CD4-positive, alpha-beta T cell treated with Interleukin-15 for 4 hours (primary cell): ENCODE data around the gene IL15RA.
A peak's percentile ranks its signal among the peaks of the same experiment; 100 is the strongest.
"Not testable (repeated sequence)": the region's sequence is repeated elsewhere in the genome, so short reads cannot be mapped to it uniquely, and the experiment has no call there.

Experiments
- DNase-seq: peaks from one replicate; pipeline ENCODE4 v3.0.0-alpha.2; 2020; ENCODE audit warnings: low spot score

IL15RA gene

DNA sequence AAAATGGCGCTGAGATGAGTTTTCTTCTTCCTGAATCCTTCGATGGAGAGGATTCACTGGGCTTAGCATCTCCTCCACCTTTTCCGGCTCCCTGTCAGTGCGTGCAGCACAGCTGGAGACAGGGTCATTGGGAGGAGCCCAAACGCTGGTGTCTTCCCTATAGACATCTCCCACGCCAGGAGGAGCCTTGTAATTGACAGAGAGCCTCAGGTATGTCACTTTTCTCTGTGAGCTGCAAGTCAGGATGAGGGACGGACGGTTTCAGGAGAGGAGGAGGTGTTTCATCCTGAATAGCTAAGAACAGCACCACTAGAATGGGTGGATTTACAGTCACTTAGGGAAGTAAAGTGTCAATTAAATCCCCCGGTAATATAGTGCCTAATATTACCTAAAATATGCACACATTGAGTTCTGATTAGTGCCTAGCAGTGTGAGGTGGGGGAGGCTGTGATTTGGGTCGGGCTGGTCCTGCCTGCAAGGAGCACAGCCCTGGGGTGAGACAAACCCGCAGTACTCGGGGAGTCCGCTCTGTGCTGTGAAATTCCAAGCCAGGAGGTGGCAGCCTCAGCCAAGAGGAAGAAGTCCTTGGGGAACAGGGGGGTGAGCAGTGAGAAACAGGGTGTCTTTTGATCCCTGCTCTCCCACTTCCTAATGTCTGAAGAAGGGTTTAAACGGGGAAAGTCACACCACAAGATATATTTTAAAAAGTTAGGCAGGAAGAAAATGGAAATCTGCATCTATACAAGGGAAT, 28.2 kb downstream of the IL15RA start:
- peak; percentile 17 for DNase-seq

DNA sequence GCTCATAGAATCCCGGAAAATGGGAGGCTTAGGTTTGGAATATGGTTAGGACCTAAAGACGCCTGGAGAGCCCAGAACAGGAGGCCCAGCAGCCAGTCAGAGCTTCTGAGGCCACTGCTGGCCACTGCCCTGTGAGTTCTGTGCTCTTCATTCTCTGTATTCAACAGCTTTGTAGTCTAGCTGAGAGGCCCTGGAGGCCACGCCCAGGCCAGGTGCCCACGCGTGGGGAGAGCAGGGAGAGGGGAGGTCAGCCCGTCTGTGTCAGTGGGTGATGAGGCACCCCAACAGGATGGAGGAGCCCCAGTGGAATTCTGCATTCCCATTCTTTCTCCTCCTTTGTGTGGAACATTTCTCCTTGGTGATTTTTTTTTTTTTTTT, 29.1 kb downstream of the IL15RA start:
- no peak for DNase-seq

DNA sequence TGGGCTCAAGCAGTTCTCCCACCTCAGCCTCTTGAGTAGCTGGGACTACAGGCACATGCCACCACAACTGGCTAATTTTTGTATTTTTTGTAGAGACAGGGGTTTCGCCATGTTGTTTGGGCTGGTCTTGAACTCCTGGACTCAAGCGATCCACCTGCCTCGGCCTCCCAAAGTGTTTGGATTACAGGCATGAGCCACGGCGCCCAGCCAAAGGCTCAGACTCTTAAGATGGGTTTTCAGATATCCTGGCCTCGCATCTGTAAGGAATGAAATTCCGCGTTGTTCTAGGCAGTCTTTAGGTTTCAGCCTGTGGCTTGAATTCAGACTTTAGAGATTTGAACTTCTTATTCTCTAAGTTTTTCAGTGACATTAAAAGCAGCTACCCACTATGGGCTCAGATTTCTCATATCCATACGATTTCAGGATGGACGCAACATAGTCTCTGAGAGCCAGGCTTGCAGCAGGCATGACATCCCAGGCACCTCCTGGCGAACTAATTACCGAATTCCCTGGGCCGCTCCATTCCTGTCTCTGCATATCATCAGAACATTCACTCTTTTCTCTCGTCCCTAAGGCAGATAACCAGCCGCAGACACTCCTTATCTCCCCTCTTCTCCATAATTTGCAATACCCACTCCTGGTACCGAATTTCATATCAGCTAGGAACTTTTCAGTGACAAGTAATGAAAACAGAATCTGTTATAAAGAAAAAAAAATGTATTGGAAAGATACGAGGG, 29.7 kb downstream of the IL15RA start:
- no peak for DNase-seq

DNA sequence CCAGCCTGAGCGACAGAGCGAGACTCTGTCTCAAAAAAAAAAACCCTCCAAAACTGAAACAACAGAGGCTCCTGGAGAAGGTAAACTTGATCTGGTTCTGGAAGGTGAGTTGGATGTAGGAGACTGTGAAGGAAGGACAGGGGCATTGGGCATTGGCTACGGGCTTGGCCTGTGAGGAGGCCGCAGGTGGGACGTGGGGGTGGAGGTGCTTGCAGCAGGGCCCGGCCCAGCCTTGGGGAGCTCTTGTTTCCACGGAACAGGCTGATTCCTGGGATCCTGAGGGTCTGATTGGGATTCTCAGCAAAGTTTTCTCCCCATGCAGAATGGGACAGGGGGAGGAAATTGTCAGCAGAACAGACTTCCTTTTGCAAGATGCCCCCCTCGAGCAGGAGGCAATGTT, 30.6 kb downstream of the IL15RA start:
- DNase-seq = no peak

DNA sequence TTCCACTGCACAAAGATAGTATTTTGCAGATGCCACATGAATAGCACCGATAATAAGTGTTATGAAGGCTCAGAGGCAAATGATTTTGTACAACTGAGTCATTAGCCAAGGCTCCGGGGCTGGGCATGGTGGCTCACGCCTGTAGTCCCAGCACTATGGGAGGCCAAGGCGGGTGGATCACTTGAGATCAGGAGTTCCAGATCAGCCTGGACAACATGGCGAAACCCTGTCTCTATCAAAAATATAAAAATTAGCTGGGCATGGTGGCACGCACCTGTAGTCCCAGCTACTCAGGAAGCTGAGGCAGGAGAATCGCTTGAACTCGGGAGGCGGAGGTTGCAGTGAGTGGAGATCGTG, 30.9 kb downstream of the IL15RA start:
- DNase-seq = not testable (repeated sequence)

DNA sequence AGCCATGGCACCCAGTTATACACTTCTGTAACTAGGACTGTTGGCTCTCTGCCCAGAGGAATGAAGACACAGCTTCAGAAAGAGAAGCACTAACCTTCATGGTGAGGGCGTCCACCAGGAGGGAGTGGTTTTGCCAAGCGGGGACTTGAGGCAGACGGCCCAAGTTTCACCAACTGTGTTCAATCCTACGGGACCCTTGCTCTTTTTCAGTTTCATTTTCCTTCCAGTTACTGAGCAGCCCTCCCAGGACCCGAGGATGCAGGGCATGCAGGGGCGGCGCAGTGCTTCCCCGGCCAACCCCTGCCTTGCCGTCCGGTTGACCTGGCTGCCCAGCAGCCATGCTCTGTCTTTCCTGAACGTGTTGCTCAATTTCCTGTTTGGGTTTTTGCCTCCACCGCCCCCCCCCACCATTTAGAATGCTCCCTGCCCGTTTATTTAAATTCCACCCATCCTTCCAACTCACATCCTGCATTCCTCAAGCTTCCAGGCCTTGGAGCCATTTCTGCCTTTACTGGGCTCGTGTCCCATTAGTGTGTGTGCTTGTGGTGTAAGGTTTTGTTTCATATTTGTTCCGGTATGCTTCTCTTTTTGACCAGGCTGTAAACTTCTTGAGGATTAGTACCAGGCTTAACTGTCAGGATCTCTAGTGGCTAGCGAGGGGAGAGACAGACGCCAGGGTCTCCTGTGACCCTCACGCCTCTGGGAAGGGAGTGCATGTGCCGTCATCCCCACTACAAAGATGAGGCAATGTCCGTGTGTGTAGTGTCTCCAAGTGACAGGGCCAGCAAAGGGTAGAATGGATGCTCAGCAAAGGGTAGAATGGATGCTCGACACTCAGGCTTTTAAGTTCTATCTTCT, 31.6 kb downstream of the IL15RA start:
- DNase-seq = no peak

DNA sequence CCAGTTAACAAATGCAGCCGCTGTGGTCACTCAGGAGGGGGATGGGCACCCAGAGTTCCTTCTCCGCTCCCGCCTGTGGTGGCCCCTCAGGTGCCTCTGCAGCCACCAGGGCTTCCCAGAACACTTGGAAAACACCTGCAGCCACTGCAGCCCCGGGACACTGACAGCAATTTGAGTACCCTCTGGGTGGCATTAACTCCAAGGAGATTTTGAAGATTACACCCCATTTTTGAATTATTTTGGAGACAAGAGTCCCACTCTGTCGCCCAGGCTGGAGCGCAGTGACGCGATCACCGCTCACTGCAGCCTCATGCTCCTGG, 32.2 kb downstream of the IL15RA start:
- DNase-seq = no peak

DNA sequence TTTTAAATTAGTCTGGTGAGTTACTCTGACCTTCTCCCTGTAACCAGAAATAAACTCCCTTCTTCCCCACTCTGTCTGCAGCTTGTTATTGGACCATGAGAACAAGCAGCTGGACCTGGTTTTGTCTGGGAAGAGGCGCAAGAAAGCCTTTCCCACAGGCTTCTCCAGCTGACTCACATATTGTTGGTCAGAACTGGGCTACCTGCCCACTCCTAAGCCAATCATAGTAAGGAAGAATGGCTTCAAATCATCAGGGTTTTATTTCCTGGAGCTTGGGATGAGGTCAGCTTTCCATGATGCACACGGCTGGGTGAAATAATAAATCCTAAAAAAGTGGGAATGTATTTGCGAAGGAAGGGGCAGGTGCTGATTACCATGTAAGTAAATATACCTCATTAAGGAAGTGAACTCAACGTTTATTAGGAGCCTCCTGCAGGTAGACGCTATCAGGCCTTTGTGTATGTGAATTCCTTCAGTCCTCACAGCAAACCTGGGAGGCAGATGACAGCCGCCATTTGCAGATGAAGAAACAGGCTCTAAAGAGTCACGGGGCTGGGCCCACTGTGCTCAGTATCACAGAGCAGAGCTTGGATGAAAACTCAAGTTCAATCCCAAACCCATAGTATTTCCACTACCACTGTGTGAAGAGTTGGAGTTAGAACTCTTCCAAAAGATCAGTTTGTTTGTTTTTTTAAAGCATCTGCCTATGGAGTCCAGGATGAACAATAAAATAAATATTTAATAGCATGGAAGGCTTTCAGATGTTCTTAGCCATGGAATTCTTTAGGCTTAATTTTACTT, 32.8 kb downstream of the IL15RA start:
- no peak for DNase-seq

DNA sequence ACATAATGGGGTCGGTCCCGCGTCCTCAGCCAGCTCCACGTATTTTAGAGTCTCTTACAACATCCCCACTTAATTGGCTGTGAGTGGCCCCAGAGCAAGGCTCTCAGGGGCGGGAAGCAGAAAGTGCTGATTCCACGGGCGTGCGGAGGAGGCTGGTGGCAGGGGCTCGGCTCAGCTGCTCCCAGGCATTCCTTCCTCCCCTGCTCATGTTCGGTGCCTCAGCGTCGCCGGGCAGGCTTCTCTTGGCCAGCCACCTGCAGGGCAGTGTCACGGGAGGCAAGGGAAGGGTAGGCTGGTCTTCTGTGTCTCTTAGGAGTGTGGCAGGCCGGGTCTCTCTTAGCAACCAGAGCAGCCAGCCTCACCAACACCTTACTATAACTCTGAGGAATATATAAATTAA, 33.8 kb downstream of the IL15RA start:
- DNase-seq = no peak

DNA sequence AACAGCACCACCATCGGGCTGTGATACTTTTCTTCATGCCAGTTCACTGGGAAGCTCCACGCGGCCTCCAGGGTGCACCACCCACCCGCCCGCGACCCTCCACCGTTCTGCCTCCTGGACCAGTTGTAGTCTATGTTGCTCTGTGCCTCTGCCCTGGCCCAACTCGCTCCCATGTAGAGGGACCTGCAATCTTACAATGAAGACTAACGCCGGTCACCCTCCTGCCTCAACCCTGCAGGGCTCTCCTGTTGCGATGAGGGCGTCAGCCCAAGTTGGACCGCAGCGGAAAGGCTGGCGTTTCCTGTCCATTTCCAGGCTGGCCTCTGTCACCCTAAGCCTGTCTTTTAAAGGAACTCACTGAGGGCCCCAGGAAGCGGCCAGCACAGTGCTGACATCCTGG, 34.9 kb downstream of the IL15RA start:
- no peak for DNase-seq

DNA sequence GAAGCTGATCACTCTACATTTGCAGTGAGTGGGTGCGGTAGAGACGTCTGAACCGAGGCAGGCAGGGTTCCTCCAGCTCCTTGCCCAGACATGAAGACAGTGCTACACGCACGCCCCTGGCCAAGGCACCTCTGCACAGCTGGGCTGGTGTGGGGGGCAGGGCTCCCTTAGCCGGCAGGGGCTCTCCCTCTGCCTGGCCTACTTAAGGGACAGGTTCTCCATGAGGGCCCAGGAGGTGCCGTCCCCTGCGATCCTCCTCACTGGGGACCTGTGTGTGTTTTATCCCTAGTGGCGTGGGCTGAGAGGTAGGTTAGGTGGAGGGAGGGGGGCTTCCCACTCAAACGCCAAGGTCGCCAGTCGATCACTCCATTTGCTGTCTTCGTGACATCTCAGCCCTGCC, 35.3 kb downstream of the IL15RA start:
- DNase-seq = no peak

DNA sequence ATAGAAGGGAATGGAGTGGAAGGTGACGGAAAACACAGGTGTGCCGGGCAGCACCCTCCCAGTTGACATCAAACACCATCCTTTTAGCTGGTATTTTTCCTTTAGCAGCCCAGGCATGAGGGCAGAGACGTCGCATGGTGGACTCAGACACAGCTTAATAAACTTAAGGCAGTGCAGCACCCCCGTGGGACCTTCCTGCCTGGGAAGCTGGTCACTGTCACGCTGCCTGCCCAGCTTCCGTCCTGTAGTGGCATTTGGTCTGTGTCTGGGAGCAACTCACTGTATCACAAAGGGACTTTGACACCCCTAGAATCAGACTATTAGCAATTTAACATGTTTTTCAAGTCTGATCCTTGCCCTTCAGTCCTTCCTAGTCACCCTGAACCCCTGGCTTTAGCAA, 35.8 kb downstream of the IL15RA start:
- no peak for DNase-seq

DNA sequence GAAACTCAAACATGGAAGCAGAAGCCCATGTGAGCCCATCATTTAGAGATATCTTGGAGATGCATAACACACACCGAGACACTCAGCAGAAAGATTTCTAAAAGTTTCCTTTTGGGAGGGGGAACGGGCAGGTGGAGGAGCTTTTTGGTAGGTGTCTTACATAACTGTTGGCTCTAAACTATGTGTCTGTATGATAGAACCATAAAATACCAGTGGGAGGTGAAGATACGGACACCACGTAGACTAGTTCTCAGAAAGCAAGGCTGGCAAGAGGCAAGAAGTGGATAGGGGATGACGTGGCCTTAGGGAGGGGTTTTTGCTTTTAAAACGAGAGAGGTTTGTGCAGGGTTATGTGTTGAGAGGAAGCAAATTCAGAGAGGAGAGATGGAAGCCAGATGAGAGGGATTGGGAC, 36.5 kb downstream of the IL15RA start:
- DNase-seq = no peak

DNA sequence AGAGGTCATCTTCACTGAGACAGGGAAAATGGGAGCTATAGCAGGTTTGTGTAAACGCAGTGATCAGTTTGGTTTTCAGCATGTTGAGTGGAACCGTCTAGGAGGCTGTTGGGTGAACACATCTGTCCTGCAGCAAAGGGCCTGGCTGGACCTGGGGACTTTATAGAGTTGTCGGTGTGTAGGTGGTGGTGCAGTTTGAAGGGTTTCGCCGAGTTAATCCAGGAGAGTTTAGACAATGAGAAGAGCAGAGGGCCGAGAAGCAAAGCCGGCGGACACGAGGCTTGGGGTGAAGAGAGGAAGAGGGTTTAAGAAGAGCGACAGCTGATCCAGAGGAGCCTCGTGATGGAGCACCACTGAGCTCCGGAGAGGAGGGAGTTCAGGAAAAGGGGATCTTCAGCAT, 39.1 kb downstream of the IL15RA start:
- no peak for DNase-seq

DNA sequence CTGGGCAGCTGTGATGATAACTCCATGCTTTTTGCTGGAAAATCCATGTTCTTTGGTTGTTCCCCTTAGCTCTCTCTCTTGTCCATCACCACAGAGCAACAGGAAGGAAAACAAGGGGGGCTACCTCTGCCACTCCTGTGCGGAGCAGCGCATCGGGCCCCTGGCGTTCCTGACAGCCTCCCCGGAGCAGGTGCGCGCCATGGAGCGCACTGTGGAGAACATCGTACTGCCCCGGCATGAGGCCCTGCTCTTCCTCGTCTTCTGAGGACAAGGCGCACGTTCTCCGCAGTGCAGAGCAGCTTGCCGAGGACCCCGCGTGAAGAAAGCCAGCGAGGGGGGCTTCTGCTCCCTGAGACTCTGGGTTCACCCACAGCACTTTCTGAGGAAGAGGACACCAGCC, 40.3 kb downstream of the IL15RA start:
- no peak for DNase-seq

DNA sequence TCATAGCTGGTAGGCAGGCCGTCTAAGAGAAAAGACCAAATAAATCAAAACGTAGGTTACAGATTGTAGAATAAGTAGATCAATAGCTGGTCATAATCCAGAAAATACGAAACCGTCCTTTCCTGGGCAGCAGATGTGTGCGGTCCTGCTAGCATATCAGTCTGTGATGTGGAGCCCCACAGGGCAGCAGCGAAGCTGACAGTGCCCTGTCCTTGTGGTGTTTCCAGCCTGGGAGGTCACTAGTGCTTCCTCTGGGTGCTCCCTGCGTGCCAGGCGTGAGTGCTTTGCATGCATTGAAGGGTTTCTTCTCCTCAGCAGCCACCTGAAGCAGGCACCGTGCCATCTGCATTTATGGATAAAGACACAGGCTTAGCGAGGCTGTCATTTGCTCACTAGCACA, 41.7 kb downstream of the IL15RA start:
- no peak for DNase-seq

DNA sequence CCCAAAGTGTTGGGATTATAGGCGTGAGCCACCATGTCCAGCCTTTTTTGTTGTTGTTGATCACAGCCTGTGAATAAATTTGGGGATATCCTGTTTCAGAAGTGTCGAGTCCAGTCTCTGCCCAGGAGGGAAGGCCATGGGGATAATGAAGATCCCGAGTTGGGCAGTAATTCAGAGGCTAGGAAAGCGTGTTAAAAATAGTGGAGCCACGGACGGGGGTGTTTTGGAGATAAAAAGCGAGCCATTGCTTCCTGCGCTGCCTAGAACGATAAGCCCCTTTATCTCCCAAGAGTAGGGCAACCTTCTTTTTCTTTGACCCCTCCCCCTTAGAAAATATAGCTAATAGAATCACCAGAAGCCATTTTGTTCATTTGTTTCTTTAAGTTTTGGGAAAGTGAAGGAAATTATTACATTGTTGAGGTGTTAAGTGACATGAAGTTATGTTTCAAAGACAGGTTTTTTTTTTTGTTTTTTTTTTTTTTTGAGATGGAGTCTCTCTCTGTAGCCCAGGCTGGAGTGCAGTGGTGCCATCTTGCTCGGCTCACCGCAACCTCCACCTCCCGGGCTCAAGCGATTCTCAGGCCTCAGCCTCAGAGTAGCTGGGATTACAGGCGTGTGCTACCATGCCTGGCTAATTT, 43.3 kb downstream of the IL15RA start:
- no peak for DNase-seq

DNA sequence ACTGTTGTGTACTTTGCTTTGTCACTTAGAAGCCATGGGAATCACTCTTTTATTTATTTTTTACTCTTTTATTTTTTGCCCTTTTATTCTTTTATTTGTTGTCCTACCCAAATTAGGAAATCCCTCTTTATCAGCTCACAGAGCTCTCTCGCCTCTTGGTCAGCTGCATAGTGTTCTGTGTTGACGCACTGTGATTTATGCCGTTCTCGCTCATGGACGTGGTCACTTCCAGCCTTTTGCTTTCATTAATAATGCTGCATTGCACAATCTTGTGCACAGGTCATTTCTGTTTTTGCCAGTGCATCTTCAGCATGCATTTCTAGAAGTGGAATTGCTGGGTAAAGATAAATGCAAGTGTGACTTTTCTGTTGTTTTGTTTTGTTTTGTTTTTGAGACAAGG, 45.0 kb downstream of the IL15RA start:
- no peak for DNase-seq

DNA sequence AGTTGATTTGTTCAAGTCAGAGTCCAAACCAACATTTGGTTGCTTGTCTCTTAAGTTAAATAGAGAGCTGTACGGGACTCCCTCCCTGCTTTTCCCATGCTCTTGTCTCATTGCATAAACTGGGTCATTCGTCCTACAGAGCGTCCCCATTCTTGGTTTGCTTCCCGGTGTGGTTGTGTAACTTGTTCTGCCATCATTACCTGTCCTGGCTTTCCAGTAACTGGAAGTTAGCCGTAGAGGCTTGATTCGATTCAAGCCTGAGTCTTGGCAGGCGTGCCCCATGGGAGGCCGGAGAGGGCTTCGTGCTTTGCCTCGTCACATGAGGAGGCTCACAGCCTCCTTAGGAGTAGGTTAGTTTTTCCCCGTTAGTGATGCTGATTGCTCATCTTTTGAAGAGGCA, 47.1 kb downstream of the IL15RA start:
- no peak for DNase-seq

DNA sequence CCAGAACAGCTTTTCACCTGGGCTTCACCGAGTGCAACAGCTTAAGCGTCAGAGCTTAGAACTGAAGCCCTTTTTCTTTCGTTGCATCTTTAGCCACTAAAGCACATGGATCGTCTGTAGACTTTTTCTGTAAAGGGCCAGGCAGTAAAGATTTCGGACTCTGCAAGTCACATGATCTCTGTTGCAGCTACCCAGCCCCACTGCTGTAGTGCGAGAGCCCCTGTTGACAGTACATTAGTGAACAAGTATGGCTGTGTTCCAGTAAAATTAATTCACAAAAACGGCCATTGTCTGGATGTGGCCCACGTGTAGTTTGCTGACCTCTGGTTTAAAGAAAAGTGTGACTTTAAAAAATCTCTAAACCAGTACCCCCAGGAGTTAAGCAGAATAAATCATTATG, 47.9 kb downstream of the IL15RA start:
- no peak for DNase-seq

DNA sequence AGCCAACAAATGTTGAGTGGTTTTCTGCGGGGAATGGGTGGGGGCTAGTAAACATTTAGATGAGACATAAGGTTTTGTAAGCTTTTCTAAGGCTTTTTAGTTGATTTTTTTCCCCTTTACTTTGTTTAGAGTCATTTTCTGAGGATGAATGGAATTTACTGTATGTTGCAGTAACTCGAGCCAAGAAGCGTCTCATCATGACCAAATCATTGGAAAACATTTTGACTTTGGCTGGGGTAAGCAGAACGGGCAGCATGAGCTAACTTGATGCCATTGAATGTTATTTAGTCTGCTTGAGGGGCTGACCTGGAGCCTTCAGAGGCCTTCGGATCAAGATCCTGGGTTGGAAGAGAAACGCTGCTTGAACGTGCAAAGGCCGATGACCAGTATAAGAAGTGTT, 50.0 kb downstream of the IL15RA start:
- no peak for DNase-seq

DNA sequence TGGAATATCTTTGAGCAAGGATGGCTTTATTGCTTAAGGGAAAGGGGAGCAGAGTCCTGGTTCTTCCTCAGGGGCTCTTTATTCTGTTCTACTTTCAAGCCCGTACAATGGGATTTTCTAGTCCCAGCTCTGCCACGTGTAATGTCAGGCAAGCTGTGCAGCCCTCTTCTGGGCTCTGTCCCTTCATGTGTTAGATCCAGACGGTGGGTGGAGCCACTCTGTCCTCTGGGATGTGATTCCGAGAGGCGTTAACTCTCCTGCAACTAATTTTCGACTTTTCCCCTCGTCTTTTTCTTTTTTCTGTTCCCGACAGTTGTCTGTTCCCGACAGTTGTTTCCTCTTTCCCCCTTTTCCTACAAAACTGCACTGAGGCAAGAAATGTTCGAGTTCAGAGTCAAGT, 52.5 kb downstream of the IL15RA start:
- no peak for DNase-seq
